Measurements from ENCODE around the gene IL34. TPM values are rescaled to one million over a fixed set of nuclear protein-coding genes. Genes with fewer than 3 reads are reported as not detected.
"Not testable (repeated sequence)": the region's sequence is repeated elsewhere in the genome, so short reads cannot be mapped to it uniquely, and the experiment has no call there.

IL34 gene
- total and polyA plus RNA-seq, 9 donors: 6.2 to 10.9 (median 8.1) TPM

- Histone ChIP-seq H3K4me3 (ENCODE audit: low read length) (no peak overlapping the region), H3K4me1 (ENCODE audit: control insufficient read depth, insufficient read depth, low read length) (peaks cover 33% of the 10 kb centered on the region), H3K36me3 (ENCODE audit: control insufficient read depth, insufficient read depth, low read length) (peaks cover 71% of the 10 kb centered on the region), H3K27me3 (ENCODE audit: control insufficient read depth, insufficient read depth, low read length) (no peaks in the 10 kb centered on the region), H3K9me3 (replicated peaks; ENCODE audit: control insufficient read depth, low read depth, low read length) (no peaks in the 10 kb centered on the region), H3K27ac (ENCODE audit: low read length) (no peak overlapping the region)
- peak; percentile 8 for DNase-seq
- WGBS (ENCODE audit: insufficient coverage): 95% methylated on average over 39 of the region's 56 CpGs
Observed at GRCh38 chr16:70663524-70664324, 17.4 kb downstream of the IL34 start.

- H3K4me1 ChIP-seq (ENCODE audit: control insufficient read depth, insufficient read depth, low read length): peaks cover 33% of the 10 kb centered on the region
- no peak overlapping the region for H3K4me3 ChIP-seq (ENCODE audit: low read length)
- peak; percentile 18 for DNase-seq
- no peak overlapping the region for H3K27ac ChIP-seq (ENCODE audit: low read length)
- H3K9me3 ChIP-seq (replicated peaks; ENCODE audit: control insufficient read depth, low read depth, low read length): no peaks in the 10 kb centered on the region
- 88% methylated on average over 38 of the region's 39 CpGs for WGBS (ENCODE audit: insufficient coverage)
- no peaks in the 10 kb centered on the region for H3K27me3 ChIP-seq (ENCODE audit: control insufficient read depth, insufficient read depth, low read length)
- peaks cover 73% of the 10 kb centered on the region for H3K36me3 ChIP-seq (ENCODE audit: control insufficient read depth, insufficient read depth, low read length)
Observed at GRCh38 chr16:70664325-70665112, 18.2 kb downstream of the IL34 start.

- no peak overlapping the region for H3K27ac ChIP-seq (ENCODE audit: low read length)
- WGBS (ENCODE audit: insufficient coverage): 80% methylated on average over 6 of the region's 14 CpGs
- peak; percentile 9 for DNase-seq
- H3K36me3 ChIP-seq (ENCODE audit: control insufficient read depth, insufficient read depth, low read length): peaks cover 80% of the 10 kb centered on the region
- H3K4me1 ChIP-seq (ENCODE audit: control insufficient read depth, insufficient read depth, low read length): peaks cover 30% of the 10 kb centered on the region
- no peaks in the 10 kb centered on the region for H3K9me3 ChIP-seq (replicated peaks; ENCODE audit: control insufficient read depth, low read depth, low read length)
- no peak overlapping the region for H3K4me3 ChIP-seq (ENCODE audit: low read length)
- H3K27me3 ChIP-seq (ENCODE audit: control insufficient read depth, insufficient read depth, low read length): no peaks in the 10 kb centered on the region
Observed at GRCh38 chr16:70665113-70665694, 18.8 kb downstream of the IL34 start.

- H3K4me3 ChIP-seq (ENCODE audit: low read length): no peak overlapping the region
- peak; percentile 43 for DNase-seq
- WGBS (ENCODE audit: insufficient coverage): 73% methylated on average over 19 of the region's 22 CpGs
- no peak overlapping the region for H3K27ac ChIP-seq (ENCODE audit: low read length)
- H3K9me3 ChIP-seq (replicated peaks; ENCODE audit: control insufficient read depth, low read depth, low read length): no peaks in the 10 kb centered on the region
- H3K36me3 ChIP-seq (ENCODE audit: control insufficient read depth, insufficient read depth, low read length): peaks cover 88% of the 10 kb centered on the region
- no peaks in the 10 kb centered on the region for H3K27me3 ChIP-seq (ENCODE audit: control insufficient read depth, insufficient read depth, low read length)
- H3K4me1 ChIP-seq (ENCODE audit: control insufficient read depth, insufficient read depth, low read length): peaks cover 22% of the 10 kb centered on the region
Observed at GRCh38 chr16:70665806-70666735, 19.7 kb downstream of the IL34 start.

- H3K4me3 ChIP-seq (ENCODE audit: low read length): no peak overlapping the region
- H3K27ac ChIP-seq (ENCODE audit: low read length): no peak overlapping the region
- no peaks in the 10 kb centered on the region for H3K27me3 ChIP-seq (ENCODE audit: control insufficient read depth, insufficient read depth, low read length)
- H3K9me3 ChIP-seq (replicated peaks; ENCODE audit: control insufficient read depth, low read depth, low read length): no peaks in the 10 kb centered on the region
- H3K4me1 ChIP-seq (ENCODE audit: control insufficient read depth, insufficient read depth, low read length): no peaks in the 10 kb centered on the region
- peaks cover 83% of the 10 kb centered on the region for H3K36me3 ChIP-seq (ENCODE audit: control insufficient read depth, insufficient read depth, low read length)
- no peak for DNase-seq
- no CpG with 5 or more reads among the region's 2 CpGs for WGBS (ENCODE audit: insufficient coverage)
Observed at GRCh38 chr16:70670175-70670574, 23.8 kb downstream of the IL34 start.

- not testable (repeated sequence) for H3K27ac ChIP-seq (ENCODE audit: low read length); DNase-seq; H3K9me3 ChIP-seq (replicated peaks; ENCODE audit: control insufficient read depth, low read depth, low read length); H3K4me3 ChIP-seq (ENCODE audit: low read length); H3K27me3 ChIP-seq (ENCODE audit: control insufficient read depth, insufficient read depth, low read length); H3K4me1 ChIP-seq (ENCODE audit: control insufficient read depth, insufficient read depth, low read length)
- peaks cover 83% of the 10 kb centered on the region for H3K36me3 ChIP-seq (ENCODE audit: control insufficient read depth, insufficient read depth, low read length)
- WGBS (ENCODE audit: insufficient coverage): 92% methylated on average over 4 of the region's 4 CpGs
Observed at GRCh38 chr16:70670938-70671337, 24.6 kb downstream of the IL34 start.

GRCh38 chr16:70674221-70675014, 28.1 kb downstream of the IL34 start:
- H3K4me1 ChIP-seq (ENCODE audit: control insufficient read depth, insufficient read depth, low read length): peaks cover 4% of the 10 kb centered on the region
- peaks cover 86% of the 10 kb centered on the region for H3K36me3 ChIP-seq (ENCODE audit: control insufficient read depth, insufficient read depth, low read length)
- H3K4me3 ChIP-seq (ENCODE audit: low read length): no peak overlapping the region
- WGBS (ENCODE audit: insufficient coverage): 92% methylated on average over 17 of the region's 18 CpGs
- DNase-seq: no peak
- H3K27me3 ChIP-seq (ENCODE audit: control insufficient read depth, insufficient read depth, low read length): no peaks in the 10 kb centered on the region
- H3K27ac ChIP-seq (ENCODE audit: low read length): no peak overlapping the region
- no peaks in the 10 kb centered on the region for H3K9me3 ChIP-seq (replicated peaks; ENCODE audit: control insufficient read depth, low read depth, low read length)

- Histone ChIP-seq H3K36me3 (ENCODE audit: control insufficient read depth, insufficient read depth, low read length) (peaks cover 83% of the 10 kb centered on the region), H3K9me3 (replicated peaks; ENCODE audit: control insufficient read depth, low read depth, low read length) (no peaks in the 10 kb centered on the region), H3K4me3 (ENCODE audit: low read length) (no peak overlapping the region), H3K27ac (ENCODE audit: low read length) (no peak overlapping the region), H3K27me3 (ENCODE audit: control insufficient read depth, insufficient read depth, low read length) (no peaks in the 10 kb centered on the region), H3K4me1 (ENCODE audit: control insufficient read depth, insufficient read depth, low read length) (peaks cover 13% of the 10 kb centered on the region)
- 36% methylated on average over 4 of the region's 7 CpGs for WGBS (ENCODE audit: insufficient coverage)
- peak; percentile 33 for DNase-seq
Observed at GRCh38 chr16:70675851-70676513, 29.6 kb downstream of the IL34 start.
